Activated CD4-positive, alpha-beta memory T cell treated with anti-CD3 and anti-CD28 coated beads for 36 hours (primary cell): Measurements from ENCODE around the gene PRPSAP1. TPM values are rescaled to one million over a fixed set of nuclear protein-coding genes. Genes with fewer than 3 reads are reported as not detected.
A peak's percentile ranks its signal among the peaks of the same experiment; 100 is the strongest.
"Not testable (repeated sequence)": the region's sequence is repeated elsewhere in the genome, so short reads cannot be mapped to it uniquely, and the experiment has no call there.

Experiments
- CTCF ChIA-PET: fragments of 350-600 bp; sonication (Branson Sonifier 250); formaldehyde crosslinking; loops from one replicate; lab custom pipeline; 2021; ENCODE audit warnings: antibody characterized with exemption, inconsistent platforms; lab: Charles Lee
- POLR2A ChIA-PET: fragments of 350-600 bp; sonication (Branson Sonifier 250); formaldehyde crosslinking; loops from one replicate; lab custom pipeline; 2021; ENCODE audit warnings: antibody characterized with exemption; lab: Charles Lee
- DNase-seq: peaks from one replicate; pipeline ENCODE4 v3.0.0-alpha.2; 2020
- H3K27ac Mint-ChIP-seq: one replicate; pipeline ENCODE4 v1.8.0; 2021; ENCODE audit warnings: mixed read lengths
- H3K27me3 Mint-ChIP-seq: one replicate; pipeline ENCODE4 v1.8.0; 2021; ENCODE audit warnings: mixed read lengths
- H3K36me3 Mint-ChIP-seq: one replicate; pipeline ENCODE4 v1.8.0; 2021; ENCODE audit warnings: mixed read lengths
- H3K4me1 Mint-ChIP-seq: one replicate; pipeline ENCODE4 v1.8.0; 2021; ENCODE audit warnings: low read depth, mixed read lengths
- H3K4me3 Mint-ChIP-seq: one replicate; pipeline ENCODE4 v1.8.0; 2021; ENCODE audit warnings: mild to moderate bottlenecking, mixed read lengths
- H3K9me3 Mint-ChIP-seq: one replicate; pipeline ENCODE4 v1.8.0; 2021; ENCODE audit warnings: mixed read lengths
- intact Hi-C: fragments of 100-400 bp; cut with micrococcal nuclease; formaldehyde crosslinking; loops from one replicate; pipeline ENCODE4 v1.15.1; 2023
- total RNA-seq, 2 experiments: library from RNA; stranded (reverse); gene quantifications; one replicate each; pipeline ENCODE4 v1.2.3, GENCODE V29; 2021

The PRPSAP1 gene
- total RNA-seq, 2 experiments from 2014 or later, result 40.1 to 42.1 TPM

DNA sequence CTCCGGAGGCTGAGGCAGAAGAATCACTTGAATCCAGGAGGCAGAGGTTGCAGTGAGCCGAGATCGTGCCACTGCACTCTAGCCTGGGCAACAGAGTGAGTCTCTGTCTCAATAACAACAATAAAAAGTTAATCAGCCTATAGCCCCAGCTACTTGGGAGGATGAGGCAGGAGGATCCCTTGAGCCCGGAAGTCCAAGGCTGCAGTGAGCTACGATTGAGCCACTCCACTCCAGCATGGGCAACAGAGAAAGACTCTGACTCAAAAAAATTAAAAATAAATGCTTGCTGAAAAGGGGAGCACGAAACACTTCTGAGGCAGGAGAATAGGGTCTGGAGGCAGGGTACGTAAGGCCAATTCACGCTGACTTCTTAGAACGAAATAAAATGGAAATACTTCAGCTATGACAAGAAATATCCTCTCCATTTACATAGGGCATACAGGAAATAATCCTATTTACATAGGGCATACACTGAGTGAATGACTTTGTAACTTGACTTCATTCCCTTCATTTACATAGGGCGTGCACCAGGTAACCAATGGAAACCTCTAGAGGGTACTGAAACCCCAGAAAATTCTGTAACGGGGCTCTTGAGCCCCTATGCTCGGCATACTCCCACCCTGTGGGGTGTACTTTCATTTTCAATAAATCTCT is 3.2 kb upstream of the PRPSAP1 start:
- ChIA-PET POLR2A (no interaction called here), CTCF (interaction anchor here (8.4 kb wide), 1 partner anchor 28 kb away, joined by 97 read pairs; the partner anchor contains the start of gene SPHK1)

DNA sequence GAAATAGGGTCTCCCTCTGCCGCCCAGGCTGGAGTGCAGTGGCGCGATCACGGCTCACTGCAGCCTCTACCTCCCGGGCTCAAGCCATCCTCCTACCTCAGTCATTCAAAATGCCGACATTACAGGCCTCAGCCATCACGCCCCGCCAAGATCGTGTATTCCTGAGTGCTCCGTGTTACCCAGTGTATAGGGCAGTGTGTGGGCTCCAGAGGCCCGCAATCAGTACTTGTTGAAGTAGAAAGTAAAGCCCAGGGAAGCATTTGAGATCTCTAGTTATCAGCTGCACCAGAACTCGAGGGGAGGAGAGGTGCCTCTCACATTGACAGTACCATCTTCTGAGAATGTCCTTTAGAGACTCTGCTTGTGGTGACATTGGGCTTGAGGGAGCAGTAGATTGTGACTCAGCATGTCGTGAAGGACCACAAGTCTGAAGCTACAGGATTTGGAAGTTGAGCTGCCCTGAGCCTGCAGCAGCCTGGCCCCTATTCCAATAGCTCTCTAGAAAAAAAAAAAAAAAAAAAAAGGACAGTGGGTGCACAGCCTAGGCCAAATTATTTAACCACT is 1.1 kb upstream of the PRPSAP1 start:
- ChIA-PET POLR2A (interaction anchor here (0.7 to 2.9 kb wide), 3 partner anchors 9 to 283 kb away, joined by 3 to 26 read pairs (median 3); partner anchors contain the start of gene SPHK1), CTCF (interaction anchor here (0.8 to 8.4 kb wide), 6 partner anchors 15 to 349 kb away, joined by 3 to 97 read pairs (median 4); partner anchors contain the start of gene SPHK1)
- intact Hi-C loops, result loop anchor here (1.0 kb wide), 1 partner anchor 28 kb away; no protein-coding TSS in a partner anchor

More for the DNA sequence above, 3.2 kb upstream of the PRPSAP1 start:
- no peak for DNase-seq
- no peaks in the 10 kb centered on the region for H3K9me3 Mint-ChIP-seq
- no peak overlapping the region for H3K27ac Mint-ChIP-seq
- H3K4me3 Mint-ChIP-seq, result no peak overlapping the region
- intact Hi-C loops, result no loop called here
- H3K27me3 Mint-ChIP-seq, result no peaks in the 10 kb centered on the region
- no peaks in the 10 kb centered on the region for H3K36me3 Mint-ChIP-seq
- H3K4me1 Mint-ChIP-seq, result peaks cover 15% of the 10 kb centered on the region

DNA sequence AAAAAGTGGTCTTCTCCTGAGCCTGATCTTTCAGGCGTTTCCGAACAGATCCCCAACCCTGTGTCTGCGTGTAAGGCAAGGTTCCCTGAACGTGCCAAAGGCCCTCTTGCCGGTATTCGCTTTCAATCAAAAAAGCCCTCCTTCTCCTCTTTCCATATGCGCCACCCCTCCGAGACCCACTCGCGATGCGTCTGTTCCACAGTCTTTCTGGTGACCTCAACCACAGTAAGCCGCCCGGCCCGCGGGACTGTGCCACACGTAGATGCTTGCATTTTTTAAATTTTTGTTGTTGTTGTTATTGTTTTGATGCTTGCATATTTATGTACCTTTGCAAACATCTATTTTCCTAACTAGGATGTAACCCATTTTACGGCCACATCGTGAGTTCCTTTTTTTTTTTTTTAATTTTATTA is 607 bp upstream of the PRPSAP1 start:
- Mint-ChIP-seq H3K36me3 (no peaks in the 10 kb centered on the region), H3K4me3 (peak overlapping the region; percentile 96), H3K4me1 (peaks cover 18% of the 10 kb centered on the region), H3K27ac (peak overlapping the region; percentile 99), H3K9me3 (no peaks in the 10 kb centered on the region), H3K27me3 (no peaks in the 10 kb centered on the region)
- intact Hi-C loops, result loop anchor here (1.0 kb wide), 1 partner anchor 29 kb away; no protein-coding TSS in a partner anchor
- no peak for DNase-seq
- CTCF ChIA-PET, result interaction anchor here (0.7 to 8.4 kb wide), 14 partner anchors 9 to 348 kb away, joined by 3 to 97 read pairs (median 4); partner anchors contain the start of gene SPHK1
- POLR2A ChIA-PET, result interaction anchor here (0.7 to 2.9 kb wide), 9 partner anchors 9 to 283 kb away, joined by 3 to 26 read pairs (median 3); partner anchors contain the start of gene SPHK1

More for the DNA sequence above, 1.1 kb upstream of the PRPSAP1 start:
- H3K4me1 Mint-ChIP-seq, result peaks cover 18% of the 10 kb centered on the region
- H3K27ac Mint-ChIP-seq, result no peak overlapping the region
- no peaks in the 10 kb centered on the region for H3K9me3 Mint-ChIP-seq
- H3K36me3 Mint-ChIP-seq, result no peaks in the 10 kb centered on the region
- peak; percentile 12 for DNase-seq
- H3K4me3 Mint-ChIP-seq, result peak overlapping the region; percentile 51
- no peaks in the 10 kb centered on the region for H3K27me3 Mint-ChIP-seq

DNA sequence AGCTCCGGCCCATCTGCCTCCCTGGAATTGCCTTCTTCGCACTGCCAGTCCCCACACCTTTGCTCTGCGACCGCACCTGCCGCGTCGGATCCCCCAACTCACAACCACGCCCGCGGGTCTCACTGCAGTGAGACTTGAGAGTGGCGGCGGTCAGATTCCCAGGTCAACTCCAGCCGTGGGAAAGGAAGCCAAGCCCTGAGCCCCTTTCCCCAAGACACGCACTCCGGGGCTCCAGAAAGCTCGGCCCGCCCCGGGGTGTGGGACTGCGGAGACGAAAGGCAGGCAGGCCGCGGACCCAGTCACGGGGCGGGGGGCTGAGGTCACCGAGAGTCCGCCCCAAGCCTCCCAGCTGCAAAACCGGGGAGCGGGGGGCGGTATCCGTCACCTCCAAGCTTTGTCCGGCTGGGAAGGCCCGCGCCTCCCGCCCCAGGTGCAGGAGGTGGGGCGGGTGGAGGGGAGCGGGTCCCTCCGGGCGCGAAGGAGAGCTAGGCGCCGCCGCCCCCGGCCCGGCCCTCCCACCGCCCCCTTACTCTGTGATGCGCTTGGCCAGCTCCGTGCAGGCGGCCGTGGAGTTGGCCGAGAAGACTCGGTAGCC is 615 bp downstream of the PRPSAP1 start:
- no peaks in the 10 kb centered on the region for H3K27me3 Mint-ChIP-seq
- CTCF ChIA-PET, result interaction anchor here (1.0 to 8.4 kb wide), 12 partner anchors 10 to 338 kb away, joined by 3 to 97 read pairs (median 4); partner anchors contain the start of gene SPHK1
- H3K27ac Mint-ChIP-seq, result peak overlapping the region; percentile 40
- POLR2A ChIA-PET, result interaction anchor here (0.7 to 2.9 kb wide), 7 partner anchors 9 to 204 kb away, joined by 3 to 26 read pairs (median 3); partner anchors contain the start of gene SPHK1
- DNase-seq, result peak; percentile 37
- intact Hi-C loops, result no loop called here
- peak overlapping the region; percentile 96 for H3K4me3 Mint-ChIP-seq
- no peaks in the 10 kb centered on the region for H3K36me3 Mint-ChIP-seq
- H3K9me3 Mint-ChIP-seq, result no peaks in the 10 kb centered on the region
- peaks cover 18% of the 10 kb centered on the region for H3K4me1 Mint-ChIP-seq

DNA sequence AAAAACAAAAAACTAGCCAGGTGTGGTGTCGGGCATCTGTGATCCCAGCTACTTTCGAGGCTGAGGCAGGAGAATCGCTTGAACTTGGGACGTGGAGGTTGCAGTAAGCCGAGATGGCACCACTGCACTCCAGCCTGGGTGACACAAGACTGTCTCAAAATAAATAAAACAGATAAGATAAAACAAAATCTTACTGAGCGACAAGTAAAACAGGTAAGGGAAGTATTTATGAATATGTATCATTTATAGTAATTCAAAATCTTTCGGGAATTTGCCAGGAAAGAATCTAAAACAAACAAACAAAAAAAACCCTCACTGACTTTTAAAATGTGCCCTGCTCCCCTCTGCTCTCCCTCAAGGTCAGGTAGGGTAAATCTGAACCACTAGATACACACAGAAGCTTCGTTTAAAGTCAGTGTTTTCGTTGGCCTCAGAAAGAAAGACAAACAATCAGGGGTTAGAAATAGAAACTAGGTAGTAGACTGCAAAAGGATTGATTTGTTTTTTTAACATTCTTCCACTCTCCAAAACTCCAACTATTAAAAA is 2.1 kb downstream of the PRPSAP1 start:
- no peaks in the 10 kb centered on the region for H3K9me3 Mint-ChIP-seq
- CTCF ChIA-PET, result interaction anchor here (0.8 to 8.4 kb wide), 5 partner anchors 33 to 57 kb away, joined by 4 to 97 read pairs (median 7); partner anchors contain the start of gene SPHK1
- peak overlapping the region; percentile 20 for H3K4me3 Mint-ChIP-seq
- DNase-seq, result no peak
- peaks cover 8% of the 10 kb centered on the region for H3K36me3 Mint-ChIP-seq
- no peaks in the 10 kb centered on the region for H3K27me3 Mint-ChIP-seq
- H3K27ac Mint-ChIP-seq, result no peak overlapping the region
- intact Hi-C loops, result no loop called here
- peaks cover 18% of the 10 kb centered on the region for H3K4me1 Mint-ChIP-seq
- POLR2A ChIA-PET, result no interaction called here

DNA sequence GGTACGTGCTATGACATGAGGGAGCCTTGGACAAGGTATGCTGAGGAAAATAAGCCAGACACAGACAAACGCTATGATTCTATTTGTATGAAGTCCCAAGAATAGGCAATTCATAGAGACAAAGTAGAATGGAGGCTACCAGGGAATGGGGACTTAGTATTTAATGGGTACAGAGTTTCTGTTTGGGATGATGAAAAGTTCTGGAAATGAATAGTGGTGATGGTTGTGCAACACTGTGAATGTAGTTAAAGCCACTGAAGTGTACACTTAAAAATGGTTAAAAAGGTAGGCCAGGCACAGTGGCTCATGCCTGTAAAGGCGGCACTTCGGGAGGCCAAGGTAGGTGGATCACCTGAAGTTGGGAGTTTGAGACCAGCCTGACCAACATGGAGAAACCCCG is 3.3 kb downstream of the PRPSAP1 start:
- ChIA-PET CTCF (interaction anchor here (8.4 kb wide), 1 partner anchor 34 kb away, joined by 97 read pairs; the partner anchor contains the start of gene SPHK1), POLR2A (interaction anchor here (0.6 kb wide), 1 partner anchor 511 kb away, joined by 3 read pairs; no protein-coding TSS in a partner anchor)
- Mint-ChIP-seq H3K4me1 (peaks cover 18% of the 10 kb centered on the region), H3K27ac (no peak overlapping the region), H3K27me3 (no peaks in the 10 kb centered on the region), H3K9me3 (no peaks in the 10 kb centered on the region), H3K4me3 (no peak overlapping the region), H3K36me3 (peaks cover 12% of the 10 kb centered on the region)
- intact Hi-C loops, result no loop called here
- DNase-seq, result no peak

DNA sequence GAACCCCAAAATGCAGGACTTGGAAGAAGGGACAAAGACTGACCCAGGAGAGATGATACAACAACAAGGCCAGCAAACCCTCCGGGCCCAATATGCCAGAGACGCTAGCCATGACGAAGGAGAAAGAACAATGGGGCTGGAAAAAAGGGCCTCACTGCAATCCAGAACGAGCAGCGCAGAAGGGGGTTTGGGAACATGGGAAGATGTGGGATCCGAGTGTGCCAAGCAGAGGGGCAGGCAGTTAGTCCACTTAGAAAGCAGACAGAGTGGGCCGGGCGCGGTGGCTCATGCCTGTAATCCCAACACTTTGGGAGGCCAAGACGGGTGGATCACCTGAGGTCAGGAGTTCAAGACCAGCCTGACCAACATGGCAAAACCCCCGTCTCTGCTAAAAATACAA is 6.8 kb downstream of the PRPSAP1 start:
- H3K4me1 Mint-ChIP-seq, CTCF ChIA-PET, POLR2A ChIA-PET, DNase-seq, H3K27ac Mint-ChIP-seq, H3K4me3 Mint-ChIP-seq, H3K27me3 Mint-ChIP-seq, intact Hi-C loops, H3K9me3 Mint-ChIP-seq: not testable (repeated sequence)
- peaks cover 17% of the 10 kb centered on the region for H3K36me3 Mint-ChIP-seq

DNA sequence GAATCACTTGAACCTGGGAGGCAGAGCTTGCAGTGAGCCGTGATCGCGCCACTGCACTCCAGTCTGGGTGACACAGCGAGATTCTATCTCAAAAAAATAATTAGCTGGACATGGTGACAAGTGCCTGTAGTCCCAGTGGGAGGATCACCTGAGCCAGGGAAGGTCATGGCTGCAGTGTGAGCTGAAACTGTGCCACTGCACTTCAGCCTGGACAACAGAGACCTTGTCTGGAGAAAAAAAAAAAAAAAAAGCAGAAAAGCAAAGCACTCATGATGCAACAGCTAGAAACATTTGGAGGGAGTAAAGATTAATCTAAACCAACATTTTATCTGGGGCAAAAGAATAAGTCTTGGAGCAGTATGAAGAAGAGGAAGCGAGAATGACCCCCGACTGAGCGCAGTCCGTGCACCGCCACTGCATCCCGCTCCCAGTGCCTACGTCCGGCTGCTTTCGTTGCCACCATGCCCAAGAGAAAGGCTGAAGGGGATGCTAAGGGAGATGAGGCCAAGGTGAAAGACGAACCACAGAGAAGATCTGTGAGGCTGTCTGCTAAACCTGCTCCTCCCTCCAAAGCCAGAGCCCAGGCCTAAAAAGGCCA is 8.2 kb downstream of the PRPSAP1 start:
- H3K27ac Mint-ChIP-seq, result no peak overlapping the region
- DNase-seq, result no peak
- intact Hi-C loops, result no loop called here
- H3K4me3 Mint-ChIP-seq, result no peak overlapping the region
- H3K4me1 Mint-ChIP-seq, result no peaks in the 10 kb centered on the region
- peaks cover 20% of the 10 kb centered on the region for H3K36me3 Mint-ChIP-seq
- no peaks in the 10 kb centered on the region for H3K9me3 Mint-ChIP-seq
- POLR2A ChIA-PET, result interaction anchor here (1.1 kb wide), 1 partner anchor 9 kb away, joined by 3 read pairs; no protein-coding TSS in a partner anchor
- H3K27me3 Mint-ChIP-seq, result no peaks in the 10 kb centered on the region
- CTCF ChIA-PET, result no interaction called here

DNA sequence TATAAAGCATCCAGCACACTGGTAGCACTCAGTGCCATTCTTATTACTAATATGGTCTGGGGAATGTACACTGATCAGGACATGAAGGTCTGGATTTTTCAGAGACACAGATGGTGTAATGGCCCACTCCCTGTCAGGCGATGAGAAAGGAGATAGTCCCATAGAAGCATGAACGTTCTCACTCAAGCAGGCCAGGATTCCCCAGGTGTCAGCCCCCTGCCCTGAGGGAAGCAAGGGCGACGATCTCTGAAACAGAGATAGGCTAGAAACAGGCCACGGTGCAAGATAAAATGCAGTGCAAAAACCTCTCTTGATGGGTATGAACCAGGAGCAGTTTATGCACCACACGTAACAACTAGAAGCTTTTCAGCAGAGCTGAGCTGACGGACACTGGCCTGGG is 10.6 kb downstream of the PRPSAP1 start:
- Mint-ChIP-seq H3K36me3 (peaks cover 24% of the 10 kb centered on the region), H3K4me3 (no peak overlapping the region), H3K9me3 (no peaks in the 10 kb centered on the region), H3K27ac (no peak overlapping the region), H3K27me3 (no peaks in the 10 kb centered on the region), H3K4me1 (no peaks in the 10 kb centered on the region)
- no peak for DNase-seq
- POLR2A ChIA-PET, result no interaction called here
- intact Hi-C loops, result no loop called here
- CTCF ChIA-PET, result interaction anchor here (0.6 to 0.9 kb wide), 2 partner anchors 54 to 66 kb away, joined by 3 read pairs; no protein-coding TSS in a partner anchor

DNA sequence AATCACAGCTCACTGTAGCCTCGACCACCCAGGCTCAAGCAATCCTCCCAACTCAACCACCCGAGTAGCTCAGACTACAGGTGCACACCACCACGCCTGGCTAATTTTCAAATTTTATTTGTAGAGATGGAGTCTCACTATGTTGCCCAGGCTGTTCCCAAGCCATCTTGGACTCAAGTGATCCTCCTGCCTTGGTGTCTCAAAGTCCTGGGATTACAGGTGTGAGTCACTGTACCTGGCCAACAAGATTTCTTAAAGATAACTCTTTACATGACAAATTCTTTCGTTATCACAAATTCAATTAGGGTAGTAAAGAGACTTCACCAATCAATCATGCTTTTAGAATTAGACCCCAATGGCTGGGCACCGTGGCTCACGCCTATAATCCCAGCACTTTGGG is 12.4 kb downstream of the PRPSAP1 start:
- peaks cover 3% of the 10 kb centered on the region for H3K4me1 Mint-ChIP-seq
- no peak overlapping the region for H3K4me3 Mint-ChIP-seq
- peaks cover 15% of the 10 kb centered on the region for H3K36me3 Mint-ChIP-seq
- H3K27ac Mint-ChIP-seq, result no peak overlapping the region
- CTCF ChIA-PET, result no interaction called here
- POLR2A ChIA-PET, result no interaction called here
- H3K27me3 Mint-ChIP-seq, result no peaks in the 10 kb centered on the region
- DNase-seq, result no peak
- no peaks in the 10 kb centered on the region for H3K9me3 Mint-ChIP-seq
- intact Hi-C loops, result no loop called here

DNA sequence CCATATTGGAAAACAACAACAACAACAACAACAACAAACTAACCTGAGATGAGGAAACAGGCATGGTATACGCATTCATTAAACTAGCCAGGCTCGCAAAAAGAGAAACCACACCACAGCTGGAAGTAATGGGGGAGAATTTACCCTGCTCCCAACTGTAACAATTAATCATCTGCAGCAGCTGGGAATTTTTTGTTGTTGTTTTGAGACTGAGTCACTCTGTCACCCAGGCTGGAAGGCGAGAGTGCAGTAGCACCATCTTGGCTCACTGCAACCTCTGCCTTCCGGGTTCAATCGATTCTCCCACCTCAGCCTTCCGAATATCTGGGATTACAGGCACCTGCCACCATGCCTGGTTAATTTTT is 16.3 kb downstream of the PRPSAP1 start:
- POLR2A ChIA-PET, result no interaction called here
- intact Hi-C loops, result no loop called here
- H3K4me3 Mint-ChIP-seq, result no peak overlapping the region
- CTCF ChIA-PET, result interaction anchor here (1.0 to 3.3 kb wide), 2 partner anchors 48 to 60 kb away, joined by 4 to 14 read pairs; no protein-coding TSS in a partner anchor
- no peaks in the 10 kb centered on the region for H3K9me3 Mint-ChIP-seq
- no peak for DNase-seq
- no peak overlapping the region for H3K27ac Mint-ChIP-seq
- H3K27me3 Mint-ChIP-seq, result no peaks in the 10 kb centered on the region
- H3K36me3 Mint-ChIP-seq, result peaks cover 10% of the 10 kb centered on the region
- peaks cover 3% of the 10 kb centered on the region for H3K4me1 Mint-ChIP-seq
